HG02970 (cell line): ENCODE results near the gene ZNG1B.
"Not testable (repeated sequence)": the region's sequence is repeated elsewhere in the genome, so short reads cannot be mapped to it uniquely, and the experiment has no call there.

Source experiments
- ATAC-seq: cut with Tn5 transposase; IDR thresholded peaks from one replicate; pipeline ENCODE4 v1.9.1; 2021; ENCODE audit warnings: mild to moderate bottlenecking, moderate library complexity, moderate number of reproducible peaks; ENCODE audit not compliant: unreplicated experiment, low FRiP score

ZNG1B gene

GRCh38 chr2:113542529-113542928 lies 105.0 kb downstream of the ZNG1B start:
- not testable (repeated sequence) for ATAC-seq
